GM19467 (cell line): ENCODE data around the gene ATP6V0A1.
A peak's percentile ranks its signal among the peaks of the same experiment; 100 is the strongest.

Source experiments
- ATAC-seq: cut with Tn5 transposase; IDR thresholded peaks from one replicate; pipeline ENCODE4 v1.9.1; 2021; ENCODE audit warnings: mild to moderate bottlenecking, moderate library complexity; ENCODE audit not compliant: unreplicated experiment

ATP6V0A1 gene

GRCh38 chr17:42518046-42518754, 59.5 kb downstream of the ATP6V0A1 start:
- ATAC-seq: no peak

GRCh38 chr17:42518755-42519545, 60.3 kb downstream of the ATP6V0A1 start:
- no peak for ATAC-seq

GRCh38 chr17:42519546-42520491, 61.1 kb downstream of the ATP6V0A1 start:
- no peak for ATAC-seq

- ATAC-seq: no peak
These were observed 61.9 kb downstream of the ATP6V0A1 start for GRCh38 chr17:42520540-42520951.

- no peak for ATAC-seq
These were observed 62.4 kb downstream of the ATP6V0A1 start for GRCh38 chr17:42521036-42521435.

- no peak for ATAC-seq
These were observed 63.1 kb downstream of the ATP6V0A1 start for GRCh38 chr17:42521666-42522262.

- no peak for ATAC-seq
These were observed 63.6 kb downstream of the ATP6V0A1 start for GRCh38 chr17:42522263-42522790.

- ATAC-seq: no peak
These were observed 64.2 kb downstream of the ATP6V0A1 start for GRCh38 chr17:42522798-42523278.

- no peak for ATAC-seq
These were observed 66.5 kb downstream of the ATP6V0A1 start for GRCh38 chr17:42525221-42525620.

GRCh38 chr17:42526031-42526444, 67.4 kb downstream of the ATP6V0A1 start:
- no peak for ATAC-seq

GRCh38 chr17:42527932-42528331, 69.3 kb downstream of the ATP6V0A1 start:
- no peak for ATAC-seq

- ATAC-seq: no peak
These were observed 70.4 kb downstream of the ATP6V0A1 start for GRCh38 chr17:42529061-42529460.

- ATAC-seq: no peak
These were observed 72.3 kb downstream of the ATP6V0A1 start for GRCh38 chr17:42530952-42531454.

GRCh38 chr17:42531455-42532354, 73.0 kb downstream of the ATP6V0A1 start:
- ATAC-seq: no peak

- ATAC-seq: peak; percentile 4
These were observed 76.7 kb downstream of the ATP6V0A1 start for GRCh38 chr17:42535155-42536047.

GRCh38 chr17:42536048-42536371, 77.3 kb downstream of the ATP6V0A1 start, which contains the start of gene NAGLU:
Gene NAGLU (plus strand): TSS chr17:42536241. CDS start chr17:42536273, 32 bp downstream.
- peak; percentile 78 for ATAC-seq

- ATAC-seq: peak; percentile 62
These were observed 77.9 kb downstream of the ATP6V0A1 start for GRCh38 chr17:42536372-42537155.
